Ectodermal cell (in vitro differentiated cells): ENCODE measurements around the gene FOXP4.

Experiments
- H3K27ac ChIP-seq: 2 replicates; pipeline ENCODE4 v1.7.0; 2013; ENCODE audit warnings: mild to moderate bottlenecking, low read depth, low read length; ENCODE audit not compliant: insufficient read depth, poor library complexity, severe bottlenecking
- H3K27me3 ChIP-seq: 2 replicates; pipeline ENCODE4 v1.7.0; 2013; ENCODE audit warnings: mild to moderate bottlenecking, low read length; ENCODE audit not compliant: insufficient read depth, control insufficient read depth, poor library complexity, severe bottlenecking
- H3K36me3 ChIP-seq: one replicate; pipeline ENCODE4 v1.7.0; 2013; ENCODE audit warnings: low read length; ENCODE audit not compliant: control insufficient read depth, insufficient read depth
- H3K4me1 ChIP-seq: one replicate; pipeline ENCODE4 v1.7.0; 2013; ENCODE audit warnings: low read length; ENCODE audit not compliant: control insufficient read depth, insufficient read depth
- H3K4me3 ChIP-seq: 2 replicates; pipeline ENCODE4 v1.7.0; 2013; ENCODE audit warnings: low read depth, low read length, control low read depth; ENCODE audit not compliant: insufficient read depth
- H3K9me3 ChIP-seq: 2 replicates; pipeline ENCODE4 v1.7.0; 2013; ENCODE audit warnings: mild to moderate bottlenecking, low read length, moderate library complexity; ENCODE audit not compliant: control insufficient read depth
- WGBS, 2 experiments: methylation state at CpG; one replicate each; pipeline ENCODE4 v1.1.7; 2013; ENCODE audit warnings: missing lambda C conversion rate in 2 of 2; 5-methylcytosine and 5-hydroxymethylcytosine counted together

Gene FOXP4

DNA sequence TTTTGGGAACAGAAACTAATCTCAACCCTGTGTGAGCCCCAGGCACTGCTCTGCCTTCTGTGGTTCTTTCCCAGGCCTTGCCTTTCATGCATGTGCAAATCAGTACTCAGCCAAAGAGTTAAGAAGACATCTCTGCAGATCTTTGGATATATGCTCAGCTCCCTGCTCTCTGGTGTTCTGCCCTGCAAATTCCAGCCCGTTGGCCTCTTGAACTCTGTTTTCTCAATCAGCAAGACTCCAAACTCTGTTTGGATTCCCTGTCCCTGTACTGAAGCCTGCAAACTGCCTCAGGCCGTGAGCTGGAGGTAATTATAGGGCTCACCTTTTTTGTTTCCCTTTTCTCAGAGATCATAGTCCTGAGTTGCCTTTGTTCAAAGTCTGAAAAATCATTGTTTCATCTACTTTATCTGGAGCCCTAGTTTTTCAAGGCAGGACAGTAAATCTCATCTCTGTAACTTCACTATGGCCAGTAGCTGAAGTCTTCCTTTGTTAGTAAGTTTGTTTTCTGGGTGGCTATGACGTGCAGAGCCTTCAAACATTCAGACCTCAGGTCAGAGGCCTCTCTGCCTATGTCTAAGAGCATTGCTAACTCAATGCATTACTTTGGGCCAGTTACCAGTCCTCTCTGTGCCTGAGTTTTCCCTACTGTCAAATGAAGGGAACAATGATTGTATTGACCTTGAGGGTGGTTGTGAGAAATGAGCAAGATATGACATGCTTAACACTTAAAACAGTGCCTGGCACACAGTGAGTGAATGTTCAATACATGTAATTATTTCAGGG lies 76.2 kb downstream of the FOXP4 start:
- WGBS, 2 experiments, result 45 to 49% methylated on average over 3 of the region's 3 CpGs
- Histone ChIP-seq H3K4me1 (no peaks in the 10 kb centered on the region), H3K36me3 (no peaks in the 10 kb centered on the region), H3K4me3 (no peak overlapping the region), H3K9me3 (peaks cover 9% of the 10 kb centered on the region), H3K27ac (peak overlapping the region; percentile 73), H3K27me3 (no peaks in the 10 kb centered on the region)

DNA sequence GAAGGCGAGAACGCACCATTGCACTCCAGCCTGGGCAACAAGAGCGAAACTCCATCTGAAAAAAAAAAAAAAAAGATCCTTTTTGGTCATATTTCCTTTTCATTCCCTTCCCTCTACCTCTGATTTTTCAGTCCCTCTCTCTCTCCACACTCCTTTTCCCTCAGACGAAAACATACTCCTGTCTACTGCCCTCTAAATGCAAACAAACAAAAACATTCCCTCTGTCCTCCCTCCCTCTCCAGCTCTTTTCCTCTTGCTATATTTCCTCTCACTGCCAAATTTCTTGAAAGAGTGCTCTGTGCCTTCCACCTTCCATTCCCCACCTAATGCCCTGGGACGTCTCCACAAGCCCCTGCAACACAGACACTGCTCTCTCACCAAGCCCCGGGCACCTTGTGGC lies 77.1 kb downstream of the FOXP4 start:
- Histone ChIP-seq H3K4me3 (no peak overlapping the region), H3K36me3 (no peaks in the 10 kb centered on the region), H3K9me3 (peaks cover 9% of the 10 kb centered on the region), H3K4me1 (no peaks in the 10 kb centered on the region), H3K27me3 (no peaks in the 10 kb centered on the region), H3K27ac (no peak overlapping the region)
- 85 to 87% methylated on average over 6 of the region's 6 CpGs for WGBS, 2 experiments

DNA sequence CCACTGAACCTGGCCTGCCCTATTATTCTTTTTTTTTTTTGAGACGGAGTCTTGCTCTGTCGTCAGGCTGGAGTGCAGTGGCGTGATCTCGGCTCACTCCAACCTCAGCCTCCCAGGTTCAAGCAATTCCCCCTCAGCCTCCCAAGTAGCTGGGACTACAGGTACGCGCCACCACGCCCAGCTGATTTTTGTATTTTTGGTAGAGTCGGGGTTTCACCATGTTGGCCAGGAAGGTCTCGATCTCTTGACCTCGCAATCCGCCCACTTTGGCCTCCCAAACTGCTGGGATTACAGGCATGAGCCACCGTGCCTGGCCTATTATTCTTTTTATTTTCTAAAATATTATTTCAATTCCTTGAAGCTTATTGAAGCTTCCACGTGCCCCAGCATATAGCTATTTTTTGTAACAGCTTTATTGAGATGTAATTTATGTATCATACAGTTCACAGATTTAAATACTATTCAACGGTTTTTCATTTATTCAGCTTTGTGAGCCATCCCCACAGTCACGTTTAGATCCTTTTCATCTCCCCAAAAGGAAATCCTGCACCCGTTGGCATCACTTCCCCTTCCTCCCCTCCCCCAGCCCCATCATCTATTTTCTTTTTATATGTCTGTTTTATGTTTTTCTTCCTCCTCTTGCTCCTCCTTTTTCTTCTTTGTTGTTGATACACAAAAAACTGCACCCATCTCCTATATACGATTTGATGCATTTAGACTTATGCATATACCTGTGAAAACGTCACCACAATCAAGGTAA lies 78.6 kb downstream of the FOXP4 start:
- no peak overlapping the region for H3K27ac ChIP-seq
- no peaks in the 10 kb centered on the region for H3K27me3 ChIP-seq
- peaks cover 9% of the 10 kb centered on the region for H3K9me3 ChIP-seq
- no peaks in the 10 kb centered on the region for H3K4me1 ChIP-seq
- 89 to 91% methylated on average over 17 of the region's 18 CpGs for WGBS, 2 experiments
- H3K4me3 ChIP-seq, result no peak overlapping the region
- no peaks in the 10 kb centered on the region for H3K36me3 ChIP-seq

DNA sequence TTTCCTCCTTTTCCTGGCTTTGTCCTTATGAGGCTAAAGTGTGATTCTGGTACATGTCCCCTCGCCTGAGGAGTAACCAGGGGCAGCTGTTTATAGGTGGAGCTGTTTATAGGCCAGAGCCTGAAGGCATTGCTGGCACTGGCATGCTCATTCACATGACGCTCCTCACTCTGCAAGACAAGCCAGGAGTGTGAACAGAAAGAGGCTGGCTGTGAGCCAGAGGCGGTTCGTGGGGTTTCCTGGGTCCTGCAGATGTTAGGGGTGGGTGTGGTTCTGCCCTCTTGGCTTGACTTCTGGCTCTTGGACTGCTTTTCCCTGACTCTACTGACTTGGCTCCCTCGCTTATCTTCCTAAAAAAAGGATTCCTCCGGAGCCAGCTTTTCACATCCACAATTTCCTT lies 79.3 kb downstream of the FOXP4 start:
- Histone ChIP-seq H3K27ac (no peak overlapping the region), H3K9me3 (peaks cover 5% of the 10 kb centered on the region), H3K27me3 (no peaks in the 10 kb centered on the region), H3K4me1 (no peaks in the 10 kb centered on the region), H3K36me3 (no peaks in the 10 kb centered on the region), H3K4me3 (no peak overlapping the region)
- 52 to 65% methylated on average over 6 of the region's 6 CpGs for WGBS, 2 experiments

DNA sequence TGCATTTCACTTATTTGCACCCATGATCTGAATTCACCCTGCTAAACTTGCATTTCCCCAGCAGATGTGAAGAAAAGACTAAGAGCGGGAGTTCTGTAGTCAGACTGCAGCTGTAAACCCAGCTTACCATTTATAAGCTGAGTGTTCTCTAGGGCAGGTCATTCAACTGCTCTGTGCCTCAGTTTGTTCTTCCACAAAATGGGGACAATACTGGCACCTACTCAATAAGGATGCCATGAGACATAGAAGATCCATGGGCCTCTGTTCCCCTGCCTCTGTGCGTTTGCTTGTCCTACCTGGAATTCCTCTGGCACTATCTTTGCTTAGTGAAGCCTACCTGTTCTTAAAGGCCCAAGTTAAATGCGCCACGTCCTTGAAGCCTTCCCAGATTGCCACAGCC lies 79.8 kb downstream of the FOXP4 start:
- Histone ChIP-seq H3K36me3 (no peaks in the 10 kb centered on the region), H3K9me3 (peaks cover under 1% of the 10 kb centered on the region), H3K4me1 (no peaks in the 10 kb centered on the region), H3K27me3 (no peaks in the 10 kb centered on the region), H3K4me3 (no peak overlapping the region), H3K27ac (no peak overlapping the region)
- 94 to 96% methylated on average over 4 of the region's 4 CpGs for WGBS, 2 experiments

DNA sequence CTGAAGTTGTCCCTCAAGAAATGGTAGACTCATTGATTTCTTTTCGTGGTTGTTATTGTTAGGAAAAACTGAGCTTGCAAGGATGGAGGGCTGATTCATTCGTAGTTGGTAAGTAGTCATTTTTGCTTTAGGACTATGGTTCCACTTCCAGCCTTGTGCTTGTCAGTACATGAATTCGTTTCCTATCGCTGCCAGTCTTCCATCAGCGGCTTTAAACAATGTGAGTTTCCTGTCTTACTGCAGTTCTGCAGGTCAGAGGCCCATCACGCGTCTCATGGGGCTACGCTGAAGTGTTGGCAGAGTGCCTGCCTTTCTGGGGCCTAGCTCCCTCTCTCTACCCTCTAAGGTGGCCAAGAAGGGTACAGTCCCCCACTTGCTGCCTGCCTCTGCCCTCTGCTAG lies 80.7 kb downstream of the FOXP4 start:
- H3K9me3 ChIP-seq, result no peaks in the 10 kb centered on the region
- no peaks in the 10 kb centered on the region for H3K36me3 ChIP-seq
- H3K4me3 ChIP-seq, result no peak overlapping the region
- no peaks in the 10 kb centered on the region for H3K4me1 ChIP-seq
- no peak overlapping the region for H3K27ac ChIP-seq
- WGBS, 2 experiments, result 93% methylated on average over 8 of the region's 8 CpGs
- no peaks in the 10 kb centered on the region for H3K27me3 ChIP-seq

DNA sequence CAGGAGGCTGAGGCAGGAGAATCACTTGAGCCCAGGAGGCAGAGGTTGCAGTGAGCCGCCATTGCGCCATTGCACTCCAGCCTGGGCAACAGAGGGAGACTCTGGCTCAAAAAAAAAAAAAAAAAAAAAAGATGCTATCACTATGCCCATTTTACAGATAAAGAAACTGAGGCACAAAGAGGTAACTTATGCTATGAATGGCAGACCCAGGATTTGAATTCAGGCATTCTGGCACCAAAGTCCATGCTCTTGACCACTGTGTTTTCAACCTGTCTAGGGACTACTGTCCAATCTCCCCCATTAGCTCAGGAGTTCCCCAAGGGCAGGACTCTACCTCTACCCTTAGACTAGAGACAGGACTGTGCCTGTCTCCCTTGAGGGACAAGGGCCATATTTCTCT lies 82.9 kb downstream of the FOXP4 start:
- no peaks in the 10 kb centered on the region for H3K27me3 ChIP-seq
- no peak overlapping the region for H3K4me3 ChIP-seq
- no peaks in the 10 kb centered on the region for H3K9me3 ChIP-seq
- no peaks in the 10 kb centered on the region for H3K36me3 ChIP-seq
- 98 to 100% methylated on average over 2 of the region's 2 CpGs for WGBS, 2 experiments
- no peak overlapping the region for H3K27ac ChIP-seq
- H3K4me1 ChIP-seq, result no peaks in the 10 kb centered on the region

DNA sequence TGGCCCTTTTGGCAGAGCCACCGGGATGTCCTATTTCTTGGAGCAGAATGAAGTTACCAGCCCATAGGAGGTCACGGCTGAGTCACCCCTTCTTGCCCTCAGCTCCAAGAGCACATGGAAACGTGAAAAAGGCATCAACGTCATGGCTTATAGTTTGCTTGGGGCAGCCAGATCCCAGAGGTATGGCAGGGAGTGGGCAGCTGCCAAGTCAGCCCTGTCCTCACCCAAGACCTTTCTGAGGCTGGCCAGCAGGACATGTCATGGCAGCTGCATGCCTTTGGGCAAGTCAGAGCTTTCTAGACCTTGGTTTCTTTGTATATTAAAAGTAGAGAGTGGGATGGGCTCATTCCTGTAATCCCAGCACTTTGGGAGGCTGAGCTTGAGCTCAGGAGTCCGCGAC lies 83.9 kb downstream of the FOXP4 start:
- Histone ChIP-seq H3K27me3 (peaks cover 3% of the 10 kb centered on the region), H3K27ac (no peak overlapping the region), H3K9me3 (no peaks in the 10 kb centered on the region), H3K36me3 (no peaks in the 10 kb centered on the region), H3K4me3 (no peak overlapping the region), H3K4me1 (peaks cover 7% of the 10 kb centered on the region)
- 95 to 98% methylated on average over 6 of the region's 6 CpGs for WGBS, 2 experiments

DNA sequence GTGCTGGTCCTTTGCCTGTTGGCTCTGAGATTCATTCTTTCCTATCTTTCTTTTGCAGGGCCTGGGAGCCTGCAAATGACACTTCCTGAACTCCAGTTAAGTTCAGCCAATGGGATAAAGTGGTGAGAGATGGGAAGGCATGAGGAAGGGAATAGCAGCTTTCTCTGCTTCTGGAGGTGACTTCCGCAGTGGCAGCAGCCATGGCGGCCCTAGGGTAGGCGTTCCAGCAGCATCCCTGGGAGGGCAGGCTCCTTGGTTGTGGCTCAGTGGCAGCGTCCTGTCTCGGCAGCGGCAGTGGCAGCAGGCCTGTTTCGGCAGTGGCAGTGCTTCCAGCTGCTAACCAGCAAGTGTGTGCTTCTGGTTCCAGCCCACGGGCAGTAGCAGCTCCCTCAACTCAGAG lies 84.8 kb downstream of the FOXP4 start:
- Histone ChIP-seq H3K9me3 (no peaks in the 10 kb centered on the region), H3K4me3 (no peak overlapping the region), H3K4me1 (peaks cover 8% of the 10 kb centered on the region), H3K36me3 (no peaks in the 10 kb centered on the region), H3K27me3 (peaks cover 11% of the 10 kb centered on the region), H3K27ac (no peak overlapping the region)
- WGBS, 2 experiments, result 81 to 82% methylated on average over 8 of the region's 8 CpGs

DNA sequence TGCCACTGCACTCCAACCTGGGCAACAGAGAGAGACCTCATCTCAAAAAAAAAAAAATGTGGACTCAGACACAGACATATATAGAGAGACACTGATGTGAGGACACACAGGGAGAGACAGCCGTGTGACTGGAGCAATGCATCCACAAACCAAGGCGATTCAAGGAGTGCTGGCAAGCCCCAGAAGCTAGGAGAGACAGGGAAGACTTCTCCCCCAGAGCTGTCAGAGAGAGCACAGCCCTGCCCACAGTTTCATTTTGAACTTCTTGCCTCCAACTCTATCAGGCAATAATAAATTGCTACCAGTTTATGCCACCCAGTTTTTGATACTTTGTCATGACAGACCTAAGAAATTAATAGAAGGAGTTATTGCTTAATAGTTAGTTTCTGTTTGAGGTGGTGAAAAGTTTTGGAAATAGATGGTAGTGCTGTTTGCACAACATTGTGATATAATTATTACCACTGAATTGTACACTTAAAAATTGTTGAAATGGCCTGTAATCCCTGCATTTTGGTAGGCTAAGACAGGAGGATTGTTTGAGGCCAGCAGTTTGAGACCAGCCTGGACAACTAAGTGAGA lies 87.0 kb downstream of the FOXP4 start:
- 77% methylated on average over 2 of the region's 2 CpGs for WGBS, 2 experiments
- Histone ChIP-seq H3K27ac (no peak overlapping the region), H3K9me3 (no peaks in the 10 kb centered on the region), H3K4me3 (no peak overlapping the region), H3K36me3 (no peaks in the 10 kb centered on the region), H3K27me3 (peaks cover 33% of the 10 kb centered on the region), H3K4me1 (peaks cover 8% of the 10 kb centered on the region)
